DMS53 treated with DMSO at 0.1 percent for 48 hours (cell line): ENCODE measurements around the gene CFAP43.

Source experiments
- DNase-seq: peaks from one replicate; lab custom pipeline; 2025; ENCODE audit not compliant: unreplicated experiment; lab: John Stamatoyannopoulos, UW

The CFAP43 gene

GRCh38 chr10:104099941-104100340, 132.2 kb downstream of the CFAP43 start:
- DNase-seq: no peak

- DNase-seq: no peak
These were observed 132.9 kb downstream of the CFAP43 start for GRCh38 chr10:104099269-104099668.

GRCh38 chr10:104098358-104098925, 133.7 kb downstream of the CFAP43 start:
- DNase-seq: no peak

GRCh38 chr10:104096692-104097091, 135.5 kb downstream of the CFAP43 start:
- DNase-seq: no peak

DNA sequence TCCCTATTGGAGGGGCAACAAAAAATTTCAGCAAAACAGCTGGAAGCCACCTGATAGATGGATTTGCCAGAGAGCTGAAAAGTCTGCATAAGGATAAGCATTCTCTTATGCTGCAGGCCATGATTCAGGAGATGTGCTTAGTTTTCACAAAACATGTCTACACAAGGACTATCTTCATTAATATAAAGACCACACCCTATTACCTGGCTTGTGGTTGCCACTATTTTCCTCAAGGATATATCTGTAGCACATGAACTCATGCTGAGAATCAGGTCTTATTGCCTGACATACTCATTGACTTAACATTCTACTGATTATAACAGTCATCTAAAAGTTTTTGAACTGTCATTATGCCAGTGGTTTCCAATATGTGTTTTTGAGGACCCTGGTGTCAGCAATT, 139.4 kb downstream of the CFAP43 start:
- no peak for DNase-seq

DNA sequence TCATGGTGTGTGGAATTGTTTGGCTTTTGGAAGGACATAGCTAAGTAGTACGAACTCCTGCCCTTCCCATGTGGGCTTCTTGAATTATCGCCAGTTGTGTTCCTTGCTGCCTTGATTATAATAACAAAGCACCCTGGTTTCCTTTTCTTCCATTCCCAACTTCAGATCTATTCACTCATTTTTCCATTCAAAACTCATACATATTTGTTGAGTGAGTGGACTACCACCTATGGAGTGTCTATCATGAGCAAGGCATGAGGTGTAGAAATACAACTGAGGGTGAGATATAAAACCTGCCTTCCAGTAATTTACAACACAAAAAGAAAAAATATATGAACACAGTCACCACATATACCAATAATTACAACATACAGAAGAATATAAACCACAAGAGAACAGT, 141.6 kb downstream of the CFAP43 start:
- no peak for DNase-seq

DNA sequence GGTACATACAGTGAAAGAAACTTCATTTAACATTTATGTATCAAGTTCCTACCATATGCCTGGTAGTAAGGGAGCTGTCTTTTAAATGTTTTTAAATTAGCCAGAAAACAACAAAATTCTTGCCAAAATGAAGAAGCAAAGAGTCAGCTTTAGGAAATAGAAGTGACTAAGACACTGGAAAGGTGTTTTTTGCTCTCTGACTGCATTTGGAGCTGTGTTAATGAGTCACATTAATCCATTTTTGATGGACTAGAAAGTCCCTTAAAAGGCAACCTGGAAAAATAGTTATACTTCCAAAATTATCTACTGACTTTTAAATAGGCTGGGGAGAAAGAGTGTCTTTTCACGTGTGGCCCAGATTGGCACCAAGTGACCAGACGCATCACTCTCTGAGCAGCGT, 142.5 kb downstream of the CFAP43 start:
- DNase-seq: no peak

DNA sequence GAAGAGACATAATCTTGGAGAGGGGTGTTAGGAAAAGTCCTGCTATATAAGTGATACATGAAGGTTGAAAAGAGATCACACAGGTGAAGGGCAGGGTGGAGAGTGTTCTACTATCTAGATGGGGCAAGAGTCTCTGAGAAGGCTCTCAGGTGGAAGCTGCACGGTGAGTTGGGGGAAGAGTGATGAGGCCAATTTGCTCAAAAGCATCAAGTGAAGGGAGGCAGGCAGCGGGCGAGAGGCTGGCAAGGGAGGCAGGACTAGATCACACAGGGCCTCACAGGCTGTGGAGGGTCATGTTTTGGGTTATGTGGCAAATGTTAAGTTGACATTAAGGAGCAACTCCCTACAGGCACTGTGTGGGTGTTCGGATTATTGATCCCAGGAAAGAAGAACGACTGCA, 143.9 kb downstream of the CFAP43 start:
- no peak for DNase-seq

- no peak for DNase-seq
These were observed 146.3 kb downstream of the CFAP43 start, which contains the start of gene COL17A1 for GRCh38 chr10:104085801-104086400. Gene COL17A1 (minus strand): TSS chr10:104085880. CDS start chr10:104080673, 5,207 bp downstream.

- DNase-seq: no peak
These were observed 147.6 kb downstream of the CFAP43 start for GRCh38 chr10:104084482-104085142.

GRCh38 chr10:104081998-104082397, 150.2 kb downstream of the CFAP43 start:
- no peak for DNase-seq

- peak; percentile 43 for DNase-seq
These were observed 151.4 kb downstream of the CFAP43 start for GRCh38 chr10:104080762-104081161.
